ENCODE results near the gene BANP.
"Not testable (repeated sequence)": the region's sequence is repeated elsewhere in the genome, so short reads cannot be mapped to it uniquely, and the experiment has no call there.

BANP gene

GRCh38 chr16:87926246-87927194, 24.7 kb upstream of the BANP start:
- no peak for DNase-seq

- DNase-seq: no peak
Measured at GRCh38 chr16:87927195-87927562, 24.1 kb upstream of the BANP start.

GRCh38 chr16:87929986-87930385, 21.2 kb upstream of the BANP start:
- DNase-seq: no peak

- DNase-seq: no peak
Measured at GRCh38 chr16:87930456-87930855, 20.8 kb upstream of the BANP start.

- no peak for DNase-seq
Measured at GRCh38 chr16:87931504-87931903, 19.7 kb upstream of the BANP start.

- not testable (repeated sequence) for DNase-seq
Measured at GRCh38 chr16:87932475-87933139, 18.6 kb upstream of the BANP start.

GRCh38 chr16:87933140-87933495, 18.1 kb upstream of the BANP start:
- no peak for DNase-seq

- not testable (repeated sequence) for DNase-seq
Measured at GRCh38 chr16:87934752-87935425, 16.3 kb upstream of the BANP start.

GRCh38 chr16:87936016-87936374, 15.2 kb upstream of the BANP start:
- DNase-seq: not testable (repeated sequence)

- DNase-seq: no peak
Measured at GRCh38 chr16:87936375-87937230, 14.6 kb upstream of the BANP start, which contains the start of gene CA5A. Gene CA5A, minus strand, starts transcription at chr16:87936529. Its CDS starts 79 bp downstream, at chr16:87936450.

- not testable (repeated sequence) for DNase-seq
Measured at GRCh38 chr16:87937231-87937542, 14.0 kb upstream of the BANP start.

- DNase-seq: no peak
Measured at GRCh38 chr16:87938412-87938949, 12.8 kb upstream of the BANP start.

GRCh38 chr16:87939562-87940423, 11.4 kb upstream of the BANP start:
- DNase-seq: no peak

GRCh38 chr16:87942680-87943079, 8.6 kb upstream of the BANP start:
- DNase-seq: no peak

- peak; percentile 71 for DNase-seq
Measured at GRCh38 chr16:87945351-87946042, 5.7 kb upstream of the BANP start.

GRCh38 chr16:87946596-87947347, 4.5 kb upstream of the BANP start:
- no peak for DNase-seq

GRCh38 chr16:87947356-87948118, 3.7 kb upstream of the BANP start:
- no peak for DNase-seq

- no peak for DNase-seq
Measured at GRCh38 chr16:87948119-87948545, 3.1 kb upstream of the BANP start.

GRCh38 chr16:87948735-87949070, 2.5 kb upstream of the BANP start:
- DNase-seq: no peak
